HG02938 (cell line): ENCODE measurements around the gene NDST4.

Experiments
- ATAC-seq: cut with Tn5 transposase; IDR thresholded peaks from one replicate; pipeline ENCODE4 v1.9.1; 2021; ENCODE audit warnings: mild to moderate bottlenecking, moderate library complexity; ENCODE audit not compliant: unreplicated experiment

NDST4 gene

DNA sequence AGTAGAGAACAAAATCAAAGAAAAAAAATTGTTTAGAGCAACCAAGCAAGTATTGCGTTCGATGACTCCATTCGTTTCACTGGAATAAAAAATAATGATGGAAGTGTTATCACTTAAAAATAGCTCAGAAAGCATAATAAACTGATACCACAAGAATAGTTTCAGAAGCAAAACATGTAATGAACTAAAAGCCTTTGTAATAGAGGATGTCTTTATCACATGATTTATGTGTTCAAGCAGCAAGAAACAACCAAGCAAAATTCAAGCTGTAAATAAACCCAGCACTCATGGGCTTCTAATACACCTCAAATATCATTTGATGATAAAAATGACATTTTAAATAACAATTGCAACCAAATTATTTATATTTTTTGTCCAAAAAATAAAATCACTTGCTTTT is 192.2 kb downstream of the NDST4 start:
- ATAC-seq: no peak

DNA sequence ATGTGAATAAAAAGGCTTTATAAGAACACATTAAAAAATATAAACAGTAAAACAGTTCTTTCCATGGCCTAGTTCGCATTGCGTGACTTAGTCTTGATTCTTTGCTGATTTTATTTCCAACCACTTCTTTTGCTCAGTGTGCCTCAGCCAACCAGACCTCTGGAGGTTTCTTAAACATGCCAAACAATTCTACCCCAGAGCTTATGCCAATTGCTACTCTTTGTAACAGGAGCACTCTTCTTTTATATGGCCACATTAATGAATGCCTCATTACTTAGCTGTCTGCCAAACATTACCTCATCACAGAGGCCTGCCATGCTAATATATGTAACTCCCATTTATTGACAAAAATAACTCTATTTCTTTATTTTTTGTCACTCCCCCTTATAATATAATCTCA is 202.3 kb downstream of the NDST4 start:
- ATAC-seq: no peak

DNA sequence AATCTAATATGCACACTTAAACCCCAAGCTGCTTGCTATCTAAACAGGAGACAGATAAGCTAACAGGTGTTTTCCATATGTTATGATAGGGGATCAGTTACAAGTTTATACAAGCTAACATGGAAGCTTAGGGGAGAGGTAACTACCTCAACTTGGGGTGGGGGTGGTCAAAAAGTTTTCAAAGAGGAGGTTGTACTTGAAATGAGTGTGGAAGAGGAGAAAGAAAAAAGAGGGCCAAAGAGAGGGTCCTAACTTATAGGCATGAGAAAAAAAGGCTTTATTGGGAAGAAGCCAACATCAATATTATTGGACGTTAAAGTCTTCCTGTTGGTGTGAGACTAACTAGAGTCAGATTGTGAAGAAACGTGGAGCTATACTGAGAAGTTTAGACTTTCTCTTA is 205.9 kb downstream of the NDST4 start:
- ATAC-seq: no peak

DNA sequence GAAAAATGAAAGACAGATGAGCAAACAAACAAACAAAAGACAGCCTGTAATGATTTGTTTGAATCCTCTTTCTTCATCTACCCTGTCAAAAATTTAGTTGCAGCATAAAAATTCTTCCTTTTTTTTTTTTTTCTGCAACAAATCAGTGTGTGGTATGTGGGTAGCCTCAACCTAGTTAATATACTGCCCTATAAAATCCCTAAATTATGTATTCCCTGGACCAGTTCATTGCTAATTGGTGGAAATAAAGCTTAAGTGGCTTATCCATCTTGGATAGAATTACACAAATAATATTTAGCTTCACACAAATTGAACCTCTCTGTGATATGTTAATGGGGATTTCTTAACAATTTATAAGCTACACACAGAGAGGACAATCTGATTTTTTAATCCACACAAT is 208.4 kb downstream of the NDST4 start:
- ATAC-seq: no peak

DNA sequence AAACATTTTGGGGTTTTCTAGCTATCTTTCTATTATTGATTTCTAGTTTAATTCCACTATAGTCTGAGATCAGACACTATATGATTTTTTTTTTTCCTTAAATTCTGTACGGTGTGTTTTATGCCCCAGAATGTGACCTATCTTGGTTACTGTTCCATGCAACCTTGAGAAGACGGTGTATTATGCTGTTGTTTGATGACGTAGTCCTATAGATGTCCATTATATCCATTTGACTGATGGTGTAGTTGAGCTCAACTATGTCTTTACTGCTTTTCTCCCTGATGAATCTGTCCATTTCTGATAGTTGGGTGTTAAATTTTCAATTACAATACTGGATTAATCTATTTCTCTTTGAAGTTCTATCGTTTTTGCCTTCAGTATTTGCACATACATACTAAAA is 212.5 kb downstream of the NDST4 start:
- ATAC-seq: no peak

DNA sequence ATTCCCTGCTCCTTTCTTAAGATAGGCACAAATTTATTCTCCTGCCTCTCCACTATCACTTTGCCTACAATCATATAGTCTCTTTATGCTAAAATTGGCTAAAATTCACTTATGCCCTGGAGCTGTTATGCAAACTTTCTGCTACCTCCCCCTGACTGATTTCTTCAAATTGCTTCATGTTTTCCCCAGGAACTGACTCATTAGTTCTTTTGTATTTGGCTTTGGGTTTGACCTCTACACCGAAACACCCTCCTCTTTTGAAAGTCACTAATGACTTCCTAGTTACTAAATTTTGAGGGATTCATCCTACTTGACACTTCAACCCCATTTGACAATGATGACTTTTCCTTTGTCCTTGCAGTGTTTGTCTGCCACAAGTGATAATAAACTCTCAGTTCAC is 222.6 kb downstream of the NDST4 start:
- ATAC-seq: no peak

DNA sequence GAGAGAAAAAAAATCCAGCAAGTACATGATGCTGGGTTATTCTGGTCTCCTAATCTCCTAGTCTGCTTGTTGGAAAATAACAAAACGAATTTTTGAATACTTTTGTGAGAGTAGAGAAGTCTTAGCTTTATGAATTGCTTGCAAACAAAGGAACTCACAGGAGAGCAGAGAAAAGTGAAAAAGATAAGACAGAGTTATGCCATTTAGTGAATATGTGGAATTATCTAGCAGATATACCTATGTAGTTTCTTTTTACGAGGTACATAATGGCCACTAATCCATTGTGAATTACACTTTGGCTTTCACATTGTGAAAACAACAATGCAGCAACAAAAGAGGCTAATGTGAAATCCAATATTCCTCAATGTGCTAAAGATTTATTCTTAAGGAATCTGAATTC is 226.7 kb downstream of the NDST4 start:
- ATAC-seq: no peak

DNA sequence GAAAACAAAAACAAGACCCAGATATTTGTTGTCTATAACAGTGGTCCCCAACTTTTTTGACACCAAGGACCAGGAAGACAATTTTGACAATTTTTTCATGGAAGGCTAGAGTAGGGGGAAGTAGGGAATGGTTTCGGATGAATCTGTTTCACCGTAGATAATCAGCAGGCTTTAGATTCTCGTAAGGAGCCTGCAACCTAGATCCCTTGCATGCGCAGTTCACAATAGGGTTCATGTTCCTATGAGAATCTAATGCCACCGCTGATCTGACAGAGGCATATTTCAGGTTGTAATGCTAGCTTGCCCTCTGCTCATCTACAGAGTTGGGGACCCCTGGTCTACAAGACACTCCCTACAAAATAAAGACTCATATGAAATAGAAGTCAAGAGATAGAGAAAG is 229.8 kb downstream of the NDST4 start:
- no peak for ATAC-seq

DNA sequence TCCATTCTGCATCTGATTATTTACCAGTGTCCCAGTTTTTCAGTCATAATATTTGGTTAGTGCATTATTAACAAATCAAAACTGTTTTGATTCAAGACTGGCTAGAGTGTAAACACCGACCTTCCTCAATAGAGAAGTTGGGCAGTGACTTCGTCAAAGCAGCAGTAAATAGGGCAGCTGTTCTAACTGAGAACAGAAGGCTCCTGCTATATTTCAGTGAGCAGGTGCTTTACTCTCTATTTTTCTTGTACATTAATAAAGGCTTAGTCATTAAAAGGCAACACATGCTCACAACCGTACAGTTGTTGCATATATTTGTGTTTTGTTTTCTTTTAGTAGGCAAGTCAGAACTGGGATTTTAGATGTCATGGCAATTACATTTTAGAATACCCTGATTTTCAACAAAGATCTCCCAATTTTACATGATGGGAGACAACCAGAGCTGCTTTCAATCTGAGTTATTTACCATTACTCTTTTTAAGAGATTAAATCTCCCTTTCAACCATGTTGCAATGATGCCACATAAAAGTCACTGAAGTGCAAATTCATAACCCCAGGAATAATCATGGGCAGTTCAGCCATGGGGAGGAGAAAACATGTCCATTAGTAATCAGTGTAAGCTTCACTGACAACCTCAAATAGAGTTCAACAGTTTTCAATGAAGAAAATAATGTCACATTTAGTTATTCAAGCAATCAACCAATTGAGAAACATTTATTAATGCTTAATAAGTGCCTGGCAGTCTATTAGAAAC is 233.3 kb downstream of the NDST4 start:
- ATAC-seq: no peak

DNA sequence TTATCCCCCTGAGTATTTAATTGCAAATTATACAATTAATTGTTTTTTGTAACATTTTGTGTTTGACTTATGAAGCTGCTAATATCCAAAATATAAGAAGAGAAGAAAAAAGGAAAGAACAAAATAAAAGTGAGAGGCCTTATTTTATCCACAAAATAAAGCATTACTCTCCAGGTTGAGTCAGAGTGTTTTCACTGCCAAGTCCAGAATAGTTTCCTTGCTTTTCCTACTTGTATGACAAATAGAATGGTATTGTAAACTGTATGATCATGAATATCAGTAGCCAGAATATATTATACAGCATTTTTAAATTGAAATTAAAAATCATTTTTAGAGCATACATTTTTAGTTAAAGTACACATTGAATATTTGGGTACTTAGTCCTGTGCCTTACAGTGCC is 237.8 kb downstream of the NDST4 start:
- no peak for ATAC-seq

DNA sequence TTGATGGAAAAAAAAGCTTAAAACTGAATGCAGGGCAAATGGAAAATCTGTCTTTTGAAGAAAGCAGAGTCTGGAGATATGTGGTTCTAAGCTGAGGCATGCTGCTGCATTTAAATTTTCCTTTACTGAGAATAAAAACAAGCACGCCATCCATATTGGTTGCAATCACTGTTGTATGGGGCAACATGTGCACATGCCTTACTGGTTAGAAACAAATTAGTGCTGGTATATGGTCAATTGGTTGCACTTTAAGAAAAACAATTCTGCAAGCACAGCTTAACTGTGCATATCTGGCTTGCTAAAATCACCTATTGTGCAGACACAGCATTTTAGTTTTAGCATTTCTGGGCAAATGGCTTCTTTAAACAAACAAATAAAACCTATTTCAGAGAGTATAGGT is 239.1 kb downstream of the NDST4 start:
- ATAC-seq: no peak

DNA sequence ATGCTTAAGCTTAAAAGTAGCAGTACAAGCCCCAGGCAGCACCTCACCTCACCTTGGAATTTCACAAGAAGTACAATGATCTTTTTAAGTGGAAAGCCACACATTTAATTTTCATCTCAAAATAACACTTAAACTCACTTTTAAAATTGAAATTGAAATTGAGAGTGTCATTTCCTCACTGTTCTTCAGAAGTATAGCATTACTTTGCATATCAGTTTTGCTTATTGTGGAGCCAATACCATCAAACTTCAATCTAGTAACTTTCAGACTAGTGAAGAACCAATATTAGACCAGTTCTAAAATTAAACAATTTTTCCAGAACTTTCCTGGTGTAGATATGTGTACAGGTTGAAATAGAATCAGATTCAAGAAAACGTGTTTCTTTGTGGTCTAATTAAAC is 242.4 kb downstream of the NDST4 start:
- ATAC-seq: peak; percentile 39

DNA sequence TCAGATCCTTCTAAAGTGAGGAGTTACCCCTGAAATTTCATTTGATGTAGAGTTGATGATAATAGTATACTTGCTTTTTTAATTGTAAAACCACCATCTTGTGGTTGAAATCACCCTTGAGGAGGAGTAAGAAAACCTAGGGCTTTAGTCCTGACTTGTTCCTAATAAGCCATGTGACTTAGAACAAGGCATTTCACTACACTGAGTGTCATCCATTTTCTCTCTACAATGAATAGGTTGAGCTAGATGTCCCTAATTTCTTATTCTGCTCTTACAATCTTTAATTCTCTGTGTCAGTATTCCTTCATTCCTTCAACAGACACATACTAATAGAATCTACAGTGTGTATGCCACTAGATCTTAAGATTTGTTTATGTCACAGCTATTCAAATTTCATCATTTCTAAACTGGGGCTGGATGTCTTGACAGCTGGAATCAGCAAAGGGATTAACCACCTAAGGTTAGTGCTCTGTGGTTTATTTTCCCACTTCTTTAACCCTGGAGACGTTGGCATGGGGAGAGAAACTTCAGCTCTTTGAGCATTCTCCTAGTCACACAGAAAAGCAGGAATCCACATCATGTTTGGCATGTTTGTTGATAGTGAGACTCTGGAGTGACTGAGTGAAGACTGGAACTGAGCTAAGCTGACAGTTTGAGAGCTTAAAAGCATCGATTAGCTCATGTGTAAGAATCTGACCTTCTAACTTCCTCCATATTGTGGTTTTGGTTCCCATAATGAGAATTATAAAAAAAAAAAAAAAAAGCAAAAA is 246.3 kb downstream of the NDST4 start:
- ATAC-seq: peak; percentile 63

DNA sequence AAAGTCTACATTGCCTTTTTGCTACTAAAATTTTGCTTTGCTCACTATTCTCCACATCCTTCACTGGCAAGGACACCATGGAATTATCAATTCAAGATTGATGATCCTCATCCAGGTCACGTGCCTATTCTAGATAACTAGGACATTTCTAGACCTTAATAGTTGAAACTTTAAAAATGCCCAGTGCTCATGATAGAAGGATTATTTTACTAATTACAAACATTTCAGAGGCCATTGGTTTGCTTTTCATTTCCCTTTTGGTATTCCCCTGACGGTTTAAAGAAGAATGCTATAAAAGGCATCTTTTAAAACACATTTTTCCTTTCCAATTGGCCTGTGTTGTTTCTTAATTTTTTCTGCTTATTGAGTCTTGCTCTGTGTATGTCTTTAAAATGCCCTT is 249.4 kb downstream of the NDST4 start:
- ATAC-seq: no peak

DNA sequence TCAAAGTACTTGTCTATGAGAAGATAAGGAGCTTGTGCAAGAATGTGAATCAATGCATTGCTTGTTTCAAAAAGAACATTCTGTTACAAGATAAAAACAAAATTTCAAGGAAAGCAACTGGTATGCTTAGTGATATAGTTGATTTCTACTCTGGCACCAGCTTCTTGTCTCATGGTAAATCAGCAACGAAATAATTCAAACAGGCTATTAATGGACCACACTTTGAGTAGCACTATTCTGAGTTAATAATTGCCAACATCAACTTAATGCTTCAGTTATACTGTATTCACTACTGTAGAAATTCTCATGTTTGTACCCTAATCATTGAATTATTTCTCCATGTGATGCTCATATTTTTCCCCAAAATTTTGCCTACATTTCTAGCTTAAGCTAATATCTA is 252.6 kb downstream of the NDST4 start:
- no peak for ATAC-seq

DNA sequence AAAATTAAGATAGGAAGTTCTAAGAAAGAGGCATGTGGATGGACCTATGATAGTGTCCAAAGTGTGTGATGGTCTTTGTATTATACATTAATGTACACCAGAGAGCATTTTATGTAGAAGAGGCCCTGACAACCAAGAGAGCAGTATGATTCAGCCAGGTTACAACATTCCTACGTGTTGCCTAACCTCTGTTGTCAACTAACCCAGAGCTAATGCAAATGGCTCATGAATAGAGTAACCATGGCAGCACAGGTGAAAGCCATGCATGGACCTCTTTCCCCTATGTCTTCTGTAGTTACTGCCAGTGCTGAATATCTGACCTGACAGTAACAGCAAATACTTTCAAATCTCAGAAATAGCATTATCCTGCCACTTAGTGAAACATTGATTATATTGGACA is 255.6 kb downstream of the NDST4 start:
- no peak for ATAC-seq

DNA sequence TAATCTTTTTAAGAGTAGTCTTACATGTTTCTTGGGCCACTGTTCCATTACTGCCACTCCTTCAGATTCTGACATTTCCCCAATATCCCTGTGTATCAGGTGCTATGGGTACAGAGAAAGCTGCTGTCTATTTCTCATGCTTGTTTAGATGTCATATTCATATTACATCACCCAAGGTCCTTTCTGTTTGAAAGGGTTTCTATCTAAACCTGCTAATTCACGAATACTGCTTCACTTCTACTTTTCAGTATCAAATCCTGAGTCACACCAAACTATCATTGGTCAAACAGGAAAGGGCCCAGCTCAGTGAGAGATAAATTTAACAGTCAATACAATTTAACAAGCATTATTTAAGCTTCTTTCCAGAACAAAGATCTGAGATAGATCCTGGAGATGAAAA is 273.4 kb downstream of the NDST4 start:
- ATAC-seq: peak; percentile 70

DNA sequence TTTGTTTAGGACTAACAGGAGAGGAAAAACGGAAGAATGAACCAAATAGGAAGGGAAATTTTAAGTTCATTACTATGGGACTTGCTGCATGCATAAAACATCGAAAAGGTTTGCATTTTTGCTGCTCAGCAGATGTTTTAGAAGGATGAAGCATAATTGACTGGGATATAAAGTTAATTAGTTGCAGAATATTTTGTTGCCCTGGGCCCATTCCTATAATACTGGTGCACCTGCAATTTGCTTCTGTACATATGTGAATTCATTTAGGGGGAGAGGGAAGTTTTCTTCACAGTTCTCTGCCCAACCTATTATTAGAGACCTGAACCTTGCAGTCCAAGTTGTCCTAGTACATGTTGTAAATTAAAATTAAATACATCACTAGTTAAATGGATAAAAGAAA is 282.8 kb downstream of the NDST4 start:
- ATAC-seq: no peak

DNA sequence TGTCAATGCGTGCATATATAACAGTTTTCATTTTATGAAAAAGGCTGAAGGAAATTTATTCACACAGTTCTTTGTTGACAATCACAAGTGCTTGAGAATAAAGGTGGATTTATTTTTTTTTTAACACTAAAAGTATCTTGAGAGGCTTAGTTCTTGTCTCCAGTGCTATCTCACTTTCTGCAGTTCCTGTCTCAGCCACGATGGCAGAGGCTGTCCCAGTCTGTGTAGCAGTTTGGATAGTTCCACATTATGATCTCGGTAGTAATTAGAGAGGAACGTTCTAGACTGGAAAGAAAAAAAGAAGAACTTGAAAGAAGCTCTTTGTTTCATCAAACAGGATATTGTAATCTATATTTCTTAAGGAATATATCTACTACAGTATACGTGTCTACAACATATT is 285.8 kb downstream of the NDST4 start:
- no peak for ATAC-seq

DNA sequence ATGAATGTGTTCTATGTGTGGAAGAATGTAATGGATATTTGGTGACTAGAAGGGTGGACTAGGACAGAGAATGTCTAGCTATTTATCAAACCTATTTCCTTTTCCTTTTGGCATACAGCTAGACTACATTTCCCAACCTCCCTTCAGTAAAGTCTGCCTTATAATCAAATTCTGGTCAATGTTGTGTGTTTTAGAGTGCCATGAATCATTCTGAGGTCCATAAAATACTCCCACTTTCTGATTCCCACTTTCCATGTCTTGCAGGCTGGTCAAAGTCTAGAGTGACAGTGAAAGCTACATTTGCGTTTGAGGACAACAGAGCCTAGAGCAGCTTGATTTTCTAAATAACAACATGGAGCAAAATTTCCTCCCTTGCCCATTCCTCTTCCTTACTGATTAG is 297.7 kb downstream of the NDST4 start:
- no peak for ATAC-seq

DNA sequence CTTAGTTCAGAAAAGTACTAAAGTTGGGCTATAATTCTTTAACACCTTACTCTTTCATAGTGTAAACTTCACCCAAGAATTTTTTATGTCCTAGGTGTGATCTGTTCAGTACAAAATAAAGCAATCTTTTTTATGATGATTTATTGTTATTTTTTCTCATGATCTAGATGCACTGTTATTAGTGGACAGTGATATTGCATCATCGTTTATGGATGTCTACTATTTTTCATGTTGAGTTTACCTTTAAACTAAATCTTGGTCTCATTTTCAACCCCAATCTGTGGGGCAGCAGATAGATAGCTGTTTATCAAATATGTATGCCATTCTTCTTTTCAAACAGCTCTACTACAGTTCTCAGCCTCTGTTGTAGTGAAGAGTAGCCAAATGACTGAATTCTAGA is 299.5 kb downstream of the NDST4 start:
- no peak for ATAC-seq

DNA sequence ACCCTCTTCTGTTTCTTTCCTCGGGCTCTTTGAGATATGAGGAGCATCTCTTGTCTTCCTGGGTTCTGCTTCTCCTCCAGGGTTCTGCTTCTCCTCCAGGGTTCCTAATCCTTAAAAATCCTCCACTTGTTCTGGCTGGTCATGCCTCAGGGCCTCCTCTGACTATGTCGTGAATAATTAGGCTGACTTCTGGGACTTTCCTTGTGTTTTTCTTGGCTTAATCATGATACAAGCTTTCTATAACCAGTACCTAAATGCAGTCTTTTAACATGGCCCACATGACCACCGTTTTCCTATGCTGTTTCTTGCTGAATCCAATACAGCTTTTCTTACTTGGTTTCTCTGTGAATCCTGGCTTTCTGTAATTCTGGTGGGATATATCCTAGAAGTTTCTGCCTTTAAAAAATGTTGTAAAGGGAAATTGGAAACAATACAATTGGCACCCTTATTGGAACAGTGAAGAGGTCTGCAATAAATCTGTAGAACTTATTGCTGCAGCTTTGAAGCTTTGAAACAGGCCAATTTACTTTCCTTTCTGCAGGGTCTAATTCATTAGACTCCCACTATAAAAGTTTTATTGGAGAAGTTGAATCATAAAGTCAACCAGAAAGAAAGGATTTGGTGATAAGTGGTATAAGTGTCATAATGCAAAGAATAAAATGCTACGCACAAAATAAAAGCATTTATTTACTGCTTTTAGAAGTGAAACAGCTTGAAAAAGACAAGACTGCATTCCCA is 301.7 kb downstream of the NDST4 start:
- ATAC-seq: no peak
